ENCODE data around the gene KCTD21. TPM values are rescaled to one million over a fixed set of nuclear protein-coding genes. Genes with fewer than 3 reads are reported as not detected.

KCTD21 gene
- total RNA-seq, 4 donors from 2014 or later = 6.0 to 18.9 (median 15.8) TPM

DNA sequence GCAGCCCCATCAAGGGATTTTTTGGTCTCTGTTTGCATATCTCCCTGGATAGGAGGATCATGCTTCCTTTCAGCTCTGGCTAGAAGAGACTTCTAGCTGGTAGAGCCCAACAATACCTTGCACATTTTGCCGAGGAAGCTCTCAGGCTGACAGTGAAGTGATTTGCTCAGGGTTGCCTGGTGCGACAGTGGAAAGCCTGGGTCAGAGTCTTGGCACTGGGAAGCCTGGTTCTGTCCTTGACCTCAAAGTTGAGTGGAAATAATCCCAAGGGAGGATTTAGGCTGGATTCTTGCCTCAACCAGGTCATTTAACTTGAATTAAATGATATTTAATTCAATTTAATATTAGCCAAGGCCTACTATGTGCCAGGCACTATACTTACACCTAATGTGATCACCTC, 24.6 kb downstream of the KCTD21 start:
- ATAC-seq = no peak
- H3K27ac ChIP-seq = no peak overlapping the region

DNA sequence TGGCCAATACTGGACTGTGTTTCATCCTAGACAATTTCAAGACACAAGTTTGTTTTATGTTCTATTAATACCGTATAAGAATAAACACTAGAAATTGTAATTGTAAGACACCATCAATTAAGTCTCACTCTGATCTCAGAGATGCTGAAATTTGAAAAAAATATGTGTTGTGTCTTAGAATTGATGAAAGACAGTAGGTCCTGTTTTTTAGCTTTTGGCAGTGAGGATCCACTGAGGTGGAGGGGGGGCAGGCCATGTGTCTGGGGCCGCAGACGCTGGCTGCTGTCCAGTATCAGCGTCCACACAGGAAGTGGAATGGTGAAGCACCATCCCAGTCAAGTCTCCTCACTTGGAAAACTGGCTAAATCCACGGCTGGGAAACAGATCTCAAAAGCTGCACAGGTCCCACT, 26.5 kb downstream of the KCTD21 start:
- ATAC-seq (no peak), DNase-seq (no peak)
- intact Hi-C loops (cut with DNase I; ENCODE audit: low total_unique reads) (no loop called here), in situ Hi-C loops (cut with MboI; ENCODE audit: low sequenced_read_pairs in 4 of 4) (no loop called here)
- Histone ChIP-seq H3K4me3 (no peak overlapping the region), H3K27ac (no peak overlapping the region), H3K27me3 (no peaks in the 10 kb centered on the region), H3K9me3 (no peaks in the 10 kb centered on the region), H3K36me3 (no peaks in the 10 kb centered on the region), H3K4me1 (no peaks in the 10 kb centered on the region)
- TF ChIP-seq CTCF (IDR thresholded peaks at IDR 0.05 in 4 of 5, conservative IDR thresholded peaks at IDR 0.05 in 1 of 5) (no peak), POLR2A (IDR thresholded peaks at IDR 0.05) (no peak)

More for the DNA sequence above, 24.6 kb downstream of the KCTD21 start:
- in situ Hi-C loops (cut with MboI; ENCODE audit: low sequenced_read_pairs in 4 of 4) = no loop called here
- no peak overlapping the region for H3K4me3 ChIP-seq
- intact Hi-C loops (cut with DNase I; ENCODE audit: low total_unique reads) = no loop called here
- TF ChIP-seq CTCF (IDR thresholded peaks at IDR 0.05 in 4 of 5, conservative IDR thresholded peaks at IDR 0.05 in 1 of 5) (no peak), POLR2A (IDR thresholded peaks at IDR 0.05) (no peak)
- H3K4me1 ChIP-seq = peaks cover 0 to 2% of the 10 kb centered on the region in 2 donors
- H3K27me3 ChIP-seq = no peaks in the 10 kb centered on the region
- no peaks in the 10 kb centered on the region for H3K9me3 ChIP-seq
- no peak for DNase-seq
- no peaks in the 10 kb centered on the region for H3K36me3 ChIP-seq

GRCh38 chr11:78161346-78161745, 27.1 kb downstream of the KCTD21 start:
- H3K4me3 ChIP-seq = no peak overlapping the region
- no peaks in the 10 kb centered on the region for H3K9me3 ChIP-seq
- H3K27me3 ChIP-seq = no peaks in the 10 kb centered on the region
- no peak for DNase-seq
- no peaks in the 10 kb centered on the region for H3K4me1 ChIP-seq
- no peaks in the 10 kb centered on the region for H3K36me3 ChIP-seq
- H3K27ac ChIP-seq = no peak overlapping the region
- ATAC-seq = no peak
- no peak for TF ChIP-seq POLR2A (IDR thresholded peaks at IDR 0.05)
- no peak for TF ChIP-seq CTCF (IDR thresholded peaks at IDR 0.05 in 4 of 5, conservative IDR thresholded peaks at IDR 0.05 in 1 of 5)
- in situ Hi-C loops (cut with MboI; ENCODE audit: low sequenced_read_pairs in 4 of 4) (no loop called here), intact Hi-C loops (cut with DNase I; ENCODE audit: low total_unique reads) (no loop called here)

- intact Hi-C loops (cut with DNase I; ENCODE audit: low total_unique reads) = no loop called here
- no peaks in the 10 kb centered on the region for H3K4me1 ChIP-seq
- no peak for DNase-seq
- in situ Hi-C loops (cut with MboI; ENCODE audit: low sequenced_read_pairs in 4 of 4) = no loop called here
- no peaks in the 10 kb centered on the region for H3K9me3 ChIP-seq
- ATAC-seq = no peak
- no peaks in the 10 kb centered on the region for H3K36me3 ChIP-seq
- H3K27me3 ChIP-seq = no peaks in the 10 kb centered on the region
- H3K27ac ChIP-seq = no peak overlapping the region
- TF ChIP-seq CTCF (IDR thresholded peaks at IDR 0.05 in 4 of 5, conservative IDR thresholded peaks at IDR 0.05 in 1 of 5) (no peak), POLR2A (IDR thresholded peaks at IDR 0.05) (no peak)
- no peak overlapping the region for H3K4me3 ChIP-seq
Observed at GRCh38 chr11:78160557-78160956, 27.9 kb downstream of the KCTD21 start.

DNA sequence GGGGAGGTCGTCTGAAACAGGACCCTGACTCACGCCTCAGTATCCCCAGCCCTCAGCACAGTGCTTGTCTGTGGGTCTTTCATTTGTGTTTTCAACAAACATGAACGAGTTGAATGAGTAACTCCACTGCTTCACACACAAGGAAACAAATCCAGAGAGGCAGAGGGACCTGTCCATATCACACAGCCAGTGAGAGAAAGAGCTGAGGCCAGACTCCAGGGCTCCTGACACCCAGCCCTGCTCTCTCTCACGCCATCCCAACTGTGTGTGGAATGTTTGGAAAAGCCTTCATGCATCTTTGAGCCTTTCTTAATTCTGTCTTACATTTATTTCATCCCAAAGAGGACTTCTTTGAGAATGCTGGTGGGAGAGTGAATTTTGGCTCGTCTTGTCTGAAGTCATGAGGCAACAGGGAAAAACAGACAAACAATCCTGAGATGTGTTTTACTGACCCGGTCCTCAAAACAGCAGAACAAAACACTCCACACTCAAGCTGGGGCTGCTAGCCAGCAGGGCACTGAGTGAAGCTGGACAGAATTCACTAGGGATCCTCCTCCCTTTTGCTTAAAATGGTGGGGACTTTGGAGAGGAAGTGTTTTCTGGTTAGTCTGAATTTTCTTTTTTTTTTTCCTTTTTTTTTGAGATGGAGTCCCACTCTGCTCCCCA, 29.3 kb downstream of the KCTD21 start:
- DNase-seq = no peak
- in situ Hi-C loops (cut with MboI; ENCODE audit: low sequenced_read_pairs in 4 of 4) = no loop called here
- H3K9me3 ChIP-seq = no peaks in the 10 kb centered on the region
- ATAC-seq = no peak
- no peak for TF ChIP-seq POLR2A (IDR thresholded peaks at IDR 0.05)
- TF ChIP-seq CTCF (IDR thresholded peaks at IDR 0.05 in 4 of 5, conservative IDR thresholded peaks at IDR 0.05 in 1 of 5) = no peak
- intact Hi-C loops (cut with DNase I; ENCODE audit: low total_unique reads) = no loop called here
- no peak overlapping the region for H3K27ac ChIP-seq
- no peak overlapping the region for H3K4me3 ChIP-seq
- no peaks in the 10 kb centered on the region for H3K4me1 ChIP-seq
- no peaks in the 10 kb centered on the region for H3K27me3 ChIP-seq
- no peaks in the 10 kb centered on the region for H3K36me3 ChIP-seq
